ENCODE measurements around the gene UNC13A.

UNC13A gene

DNA sequence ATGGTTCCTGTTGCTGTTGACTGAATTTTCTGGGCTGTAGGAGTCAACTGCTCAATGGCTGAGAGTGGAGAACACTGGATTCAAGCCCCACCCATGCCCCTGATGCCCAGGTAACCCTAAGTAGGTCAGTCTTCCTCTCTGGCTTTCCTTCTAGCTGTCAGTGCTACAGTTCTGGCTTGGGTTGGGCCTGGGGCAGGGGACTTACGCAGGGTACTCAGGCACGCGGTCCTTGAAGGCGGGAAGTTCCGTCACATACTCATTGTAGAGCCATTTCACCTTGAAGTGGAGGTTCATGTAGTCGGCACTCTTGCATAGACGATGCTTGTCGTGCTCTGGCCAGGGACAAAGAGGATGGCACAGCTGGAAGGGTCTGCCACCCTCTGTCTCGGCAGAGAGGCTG is 55.6 kb downstream of the UNC13A start:
- DNase-seq (ENCODE audit: insufficient read length, low spot score) (no peak), FAIRE-seq (no peak)

DNA sequence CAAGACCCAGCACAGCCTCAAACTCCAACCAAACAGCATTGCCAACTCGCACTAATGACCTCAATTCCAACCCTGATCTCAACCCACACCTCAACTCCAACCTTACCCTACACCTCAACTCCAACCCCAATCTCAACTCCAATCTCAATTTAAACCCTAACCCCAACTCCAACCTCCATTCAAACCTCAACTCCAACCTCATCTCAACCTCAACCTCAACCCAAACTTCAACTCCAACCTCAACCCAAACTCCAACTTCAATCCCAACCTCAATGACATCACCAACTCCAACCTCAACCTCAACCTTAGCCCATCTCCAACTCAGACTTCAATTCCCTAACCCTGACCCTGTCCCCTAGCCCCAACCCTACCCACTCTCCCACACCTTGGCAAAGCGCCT is 58.4 kb downstream of the UNC13A start:
- FAIRE-seq (no peak), DNase-seq (ENCODE audit: insufficient read length, low spot score) (no peak)

DNA sequence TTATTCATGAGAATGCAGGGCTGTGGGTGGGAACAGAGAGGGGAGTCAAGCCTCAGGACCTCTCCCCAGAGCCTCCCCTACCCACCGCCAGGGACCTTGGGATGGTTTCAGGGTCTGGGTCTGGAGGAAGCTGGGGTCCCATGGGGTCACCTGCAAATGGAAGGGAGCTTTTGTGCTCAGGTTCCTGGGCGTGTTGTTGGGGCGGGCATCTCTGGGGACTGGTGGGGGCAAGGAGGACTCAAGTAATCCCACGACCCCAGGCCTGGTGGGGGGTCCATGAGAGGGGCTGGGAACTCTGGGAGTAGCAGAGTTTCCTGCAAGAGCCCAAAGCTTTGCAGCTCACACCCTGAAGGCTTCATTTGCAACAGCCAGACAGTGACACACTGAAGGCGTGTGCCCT is 60.2 kb downstream of the UNC13A start:
- DNase-seq (ENCODE audit: insufficient read length, low spot score) (no peak), FAIRE-seq (no peak)

DNA sequence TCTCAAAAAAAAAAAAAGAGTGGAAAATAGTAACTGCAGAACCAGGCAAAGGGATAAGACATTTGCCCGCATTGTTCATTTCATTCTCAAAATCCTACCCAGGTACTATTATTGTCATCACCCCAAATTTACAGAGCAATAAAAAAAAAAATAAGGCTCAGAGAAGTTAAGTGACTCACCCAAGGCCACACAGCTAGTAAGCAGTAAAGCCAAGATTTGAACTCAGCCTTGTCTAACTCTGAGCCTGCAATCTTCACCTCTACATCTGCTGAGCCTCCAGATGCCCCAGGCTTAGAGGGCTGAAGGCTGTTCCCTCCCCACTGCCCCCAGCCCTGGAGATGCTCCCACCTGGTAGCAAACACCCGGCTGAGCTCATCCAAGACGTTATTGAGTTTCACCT is 61.0 kb downstream of the UNC13A start:
- DNase-seq (ENCODE audit: insufficient read length, low spot score): no peak

DNA sequence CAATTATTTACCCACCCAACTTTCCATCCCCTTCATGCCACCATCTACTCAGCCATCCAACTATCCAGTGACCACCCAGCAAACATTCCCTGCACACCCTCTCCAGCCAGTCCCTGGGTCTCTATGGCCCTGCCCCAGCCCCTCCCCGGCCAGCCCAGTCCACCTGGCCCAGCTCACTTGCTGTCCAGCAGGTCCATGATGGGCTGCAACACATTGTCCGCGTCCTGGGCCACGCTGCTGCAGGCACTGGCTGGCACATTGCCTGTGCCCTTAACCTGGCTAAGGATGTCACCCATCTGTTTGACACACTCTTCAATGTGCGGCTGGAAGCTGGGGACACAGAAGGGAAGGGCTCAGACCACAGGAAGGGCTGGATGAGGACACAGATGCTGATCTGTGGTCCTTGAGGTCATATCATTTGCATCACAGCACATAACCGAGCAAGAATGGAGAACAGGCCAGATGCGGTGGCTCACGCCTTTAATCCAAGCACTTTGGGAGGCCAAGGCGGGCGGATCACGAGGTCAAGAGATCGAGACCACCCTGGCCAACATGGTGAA is 61.6 kb downstream of the UNC13A start:
- DNase-seq (ENCODE audit: insufficient read length, low spot score) (no peak), FAIRE-seq (no peak)

More for the DNA sequence above, 61.0 kb downstream of the UNC13A start:
- no peak for FAIRE-seq

DNA sequence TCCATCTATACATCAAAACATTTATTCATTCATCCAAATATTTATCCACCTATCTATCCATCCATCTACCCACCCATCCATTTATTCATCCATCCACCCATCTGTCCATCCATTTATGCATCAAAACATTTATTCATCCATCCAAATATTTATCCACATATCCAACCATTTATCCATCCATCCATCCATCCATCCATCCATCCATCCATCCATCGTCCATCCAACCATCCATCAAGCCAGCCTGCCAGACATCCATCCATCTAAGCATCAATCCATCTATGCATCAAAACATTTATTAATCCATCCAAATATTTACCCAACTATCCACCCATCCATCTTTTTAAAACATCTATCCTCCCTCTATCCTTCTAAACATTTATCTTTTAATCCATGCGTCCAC is 62.2 kb downstream of the UNC13A start:
- FAIRE-seq: no peak
- DNase-seq (ENCODE audit: insufficient read length, low spot score): no peak

DNA sequence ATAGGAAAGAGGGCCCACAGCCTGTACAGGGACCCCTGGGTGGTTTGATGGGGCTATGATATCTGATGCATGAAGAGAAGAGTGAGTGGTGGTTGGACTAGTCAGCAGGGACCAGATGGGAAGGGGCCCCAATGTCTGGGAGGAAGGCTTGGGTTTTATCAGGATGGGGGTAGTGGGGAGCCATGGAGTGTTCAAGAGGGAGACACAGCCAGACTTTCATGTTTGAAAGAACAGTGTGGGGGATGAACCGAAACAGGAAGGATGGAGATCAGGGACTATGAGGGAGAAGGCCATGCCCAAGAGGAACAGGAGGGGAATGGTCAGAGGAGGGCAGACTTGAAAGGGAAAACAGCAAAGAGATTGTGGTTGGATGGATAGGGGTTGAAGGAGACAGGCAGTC is 63.1 kb downstream of the UNC13A start:
- FAIRE-seq: no peak
- no peak for DNase-seq (ENCODE audit: insufficient read length, low spot score)

DNA sequence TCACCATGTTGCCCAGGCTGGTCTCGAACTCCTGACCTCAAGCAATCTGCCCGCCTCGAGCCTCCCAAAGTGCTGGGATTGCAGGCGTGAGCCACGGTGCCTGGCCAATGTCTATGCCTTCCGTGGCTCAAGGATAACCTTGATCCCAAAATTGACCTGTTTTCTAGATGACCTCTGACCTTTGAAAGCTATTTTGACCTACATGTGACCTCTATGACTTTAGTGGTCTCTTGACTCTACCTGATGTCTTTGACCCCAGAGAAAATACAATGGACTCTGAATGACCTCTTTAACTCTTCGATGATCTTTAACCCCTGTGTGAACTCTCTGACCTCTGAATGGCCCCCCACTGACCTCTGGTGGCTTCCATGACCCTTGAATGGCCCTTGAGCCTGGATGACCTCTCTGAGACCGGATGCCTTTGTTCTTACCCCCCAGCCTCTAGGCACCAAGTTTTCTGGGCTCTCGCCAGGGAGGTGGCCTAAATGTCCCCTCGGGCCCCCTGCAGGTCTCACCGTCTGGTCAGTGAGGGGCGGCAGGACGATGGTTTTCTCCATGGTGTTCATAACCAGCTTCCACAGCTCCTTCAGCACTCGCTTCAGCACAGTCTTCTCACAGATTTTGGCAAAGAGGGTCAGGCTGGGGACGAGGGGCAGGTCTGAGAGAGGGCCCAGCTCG is 63.7 kb downstream of the UNC13A start:
- DNase-seq (ENCODE audit: insufficient read length, low spot score) (no peak), FAIRE-seq (no peak)

DNA sequence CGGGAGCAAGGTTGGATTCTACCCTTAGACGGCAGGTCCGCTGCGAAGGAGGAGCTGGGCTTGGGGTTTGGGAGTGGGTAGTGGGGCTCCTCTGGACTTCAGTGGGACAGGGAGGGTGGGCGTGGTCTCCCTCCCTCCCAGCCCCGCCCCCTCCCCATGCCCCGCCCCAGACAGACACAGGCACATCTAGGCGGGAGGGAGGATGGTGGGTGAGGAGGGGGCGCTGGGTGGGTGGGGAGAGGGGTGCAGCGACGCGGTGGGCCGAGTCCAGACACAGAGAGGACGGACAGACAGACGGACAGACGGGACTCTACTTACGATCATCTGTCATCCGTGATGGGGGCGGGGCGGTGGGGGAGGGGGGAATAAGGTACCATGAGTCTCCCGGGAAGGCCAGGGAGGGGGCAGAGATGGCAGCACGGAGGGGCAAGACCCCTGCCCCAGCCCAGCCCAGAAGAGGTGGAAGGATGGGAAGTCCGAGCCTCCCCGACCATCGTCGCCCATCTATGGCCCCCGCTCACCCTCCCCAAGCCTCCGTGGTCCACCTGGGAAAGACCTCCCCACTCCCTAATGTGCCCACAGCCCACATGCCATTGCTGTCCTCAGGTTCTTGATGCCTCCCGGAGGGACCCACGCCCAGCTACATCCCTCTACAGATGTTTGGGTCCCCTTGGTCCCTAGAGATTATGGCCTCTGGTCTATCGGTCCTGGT is 64.8 kb downstream of the UNC13A start:
- FAIRE-seq: no peak
- DNase-seq (ENCODE audit: insufficient read length, low spot score): no peak

DNA sequence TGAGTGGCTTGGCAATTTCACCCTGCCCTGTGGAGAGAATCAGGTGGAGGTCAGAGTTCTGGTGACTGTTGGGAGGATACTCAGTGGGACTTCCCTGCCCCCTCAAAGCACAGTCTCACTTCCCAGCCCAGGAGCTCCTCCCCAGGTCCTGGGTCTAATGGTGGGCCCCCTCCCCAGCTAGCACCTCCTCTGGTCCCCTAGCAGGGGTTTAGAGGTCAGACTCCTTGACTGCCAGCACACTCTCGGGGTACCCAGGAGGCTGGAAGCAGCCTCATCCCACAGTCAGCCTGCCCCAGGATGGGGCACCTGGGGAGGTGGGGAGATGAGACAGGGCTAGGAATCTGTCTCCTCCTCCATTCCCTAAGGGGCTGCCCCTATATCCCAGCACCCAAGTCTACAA is 67.5 kb downstream of the UNC13A start:
- FAIRE-seq (no peak), DNase-seq (ENCODE audit: insufficient read length, low spot score) (no peak)

DNA sequence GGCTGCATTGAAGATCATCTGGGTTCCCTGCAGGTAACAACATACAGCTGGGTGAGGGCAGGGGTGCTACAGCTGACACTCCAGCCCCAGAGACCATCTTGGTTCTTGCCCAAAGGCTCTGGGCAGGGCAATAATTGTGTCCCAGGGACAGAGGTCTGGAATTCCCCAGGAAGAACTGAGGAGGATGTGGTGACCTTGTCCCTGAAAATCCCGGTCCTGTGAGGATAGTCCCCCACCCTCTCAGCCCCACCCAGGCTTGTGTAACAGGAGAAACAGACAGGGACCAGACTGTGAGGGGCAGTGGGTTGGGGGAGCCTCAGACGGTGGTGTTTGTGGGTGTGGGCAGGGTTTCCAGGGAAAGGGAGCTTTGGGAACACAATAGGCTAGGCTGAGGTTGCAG is 69.2 kb downstream of the UNC13A start:
- FAIRE-seq (no peak), DNase-seq (ENCODE audit: insufficient read length, low spot score) (no peak)

DNA sequence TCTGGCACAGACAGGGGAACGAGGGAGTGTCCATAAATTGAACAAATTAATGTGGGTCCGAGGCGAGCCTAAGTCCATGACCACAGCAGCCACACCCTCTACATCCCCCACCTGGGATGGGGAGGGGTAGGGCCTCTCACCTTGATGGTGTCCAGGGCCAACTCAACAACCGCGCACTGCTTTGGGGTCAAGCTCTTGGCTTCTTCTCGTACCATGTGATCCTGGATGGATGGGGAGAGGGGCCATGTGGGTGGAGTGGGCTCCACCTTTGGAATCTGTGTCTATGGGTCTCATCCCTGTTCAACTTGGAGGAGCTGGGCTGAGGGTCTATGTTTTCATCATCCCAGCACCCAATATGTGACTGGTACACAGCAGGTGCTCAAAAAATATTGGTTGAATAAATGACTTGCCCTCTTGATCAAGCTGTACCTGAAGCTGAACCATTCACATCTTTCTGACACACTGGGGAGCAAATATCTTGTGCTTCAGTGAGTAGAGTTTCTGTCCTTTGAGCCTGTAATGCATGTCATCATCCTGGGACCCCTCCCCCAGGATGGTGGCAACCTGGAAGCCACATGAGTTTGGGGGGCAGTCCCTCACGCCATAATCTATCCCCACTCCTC is 69.8 kb downstream of the UNC13A start:
- no peak for FAIRE-seq
- no peak for DNase-seq (ENCODE audit: insufficient read length, low spot score)

DNA sequence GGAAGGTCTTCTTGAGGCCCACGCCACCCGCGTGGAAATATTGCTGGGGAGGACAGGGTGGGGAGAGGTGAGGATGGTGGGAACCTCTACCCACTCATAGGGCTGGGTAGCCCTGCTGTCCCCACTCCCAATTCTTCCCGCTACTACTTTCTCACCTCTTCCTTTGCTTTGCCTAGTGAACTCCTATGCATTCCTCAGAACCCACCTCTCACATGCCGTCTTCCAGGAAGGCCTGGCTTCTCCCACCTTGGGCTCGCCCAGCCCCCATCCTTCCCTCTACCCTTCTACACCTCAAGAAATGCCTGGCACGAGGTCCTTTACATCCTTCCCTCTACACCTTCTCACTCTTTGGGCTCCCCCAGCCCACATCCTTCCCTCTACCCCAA is 70.4 kb downstream of the UNC13A start:
- FAIRE-seq (no peak), DNase-seq (ENCODE audit: insufficient read length, low spot score) (no peak)

DNA sequence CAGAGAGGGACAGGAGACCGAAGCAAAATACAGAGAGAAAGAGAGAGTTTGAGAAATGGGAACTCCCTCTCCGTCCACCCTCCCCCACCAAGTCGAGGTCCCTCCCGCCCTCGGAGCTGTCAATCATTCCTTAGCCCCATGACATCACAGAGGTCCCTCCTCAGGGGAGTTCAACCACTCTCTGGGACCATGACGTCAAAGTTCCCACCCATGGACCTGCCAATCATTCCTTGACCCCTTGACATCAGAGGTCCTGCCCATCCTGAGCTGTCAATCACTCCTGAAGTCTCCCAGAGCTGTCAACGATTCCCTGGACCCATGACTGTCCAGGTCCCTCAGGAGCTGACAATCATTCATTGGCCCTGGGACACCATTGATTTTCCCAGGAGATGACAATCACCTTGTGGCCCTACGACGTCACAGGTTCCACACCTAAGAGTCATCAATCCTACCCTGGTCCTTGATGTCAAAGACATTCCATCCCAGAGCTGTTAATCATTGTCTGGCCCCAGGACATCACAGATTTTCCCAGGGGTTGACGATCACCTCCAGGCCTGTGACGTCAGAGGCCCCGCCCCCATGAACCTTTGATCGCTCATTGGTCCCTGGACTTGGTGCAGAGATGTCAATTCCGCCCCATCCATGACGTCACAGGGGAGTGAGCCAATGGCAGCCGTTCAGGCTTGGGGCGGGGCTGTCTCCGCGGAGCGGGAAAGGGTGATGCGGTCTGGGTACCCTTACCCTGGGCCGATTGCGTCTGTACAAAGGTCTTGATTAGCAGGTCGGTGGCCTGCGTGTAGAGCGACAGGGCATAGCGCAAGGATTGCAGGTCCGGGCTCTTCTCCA is 71.0 kb downstream of the UNC13A start:
- no peak for DNase-seq (ENCODE audit: insufficient read length, low spot score)
- no peak for FAIRE-seq

DNA sequence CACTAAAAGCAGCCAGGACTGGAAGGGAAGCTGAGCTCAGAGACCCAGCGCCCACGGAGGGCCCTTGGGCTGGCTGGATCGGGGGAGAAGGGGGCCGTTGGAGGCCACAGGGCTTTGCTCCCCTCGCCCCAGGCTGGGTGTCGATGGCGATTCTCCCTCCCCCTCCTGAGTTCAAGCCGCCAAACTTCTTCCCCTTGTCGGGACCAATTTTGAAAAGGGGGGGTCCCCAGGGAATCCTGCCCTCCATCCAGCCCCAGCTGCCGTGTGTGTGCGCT is 71.5 kb downstream of the UNC13A start:
- no peak for DNase-seq (ENCODE audit: insufficient read length, low spot score)
- FAIRE-seq: no peak

DNA sequence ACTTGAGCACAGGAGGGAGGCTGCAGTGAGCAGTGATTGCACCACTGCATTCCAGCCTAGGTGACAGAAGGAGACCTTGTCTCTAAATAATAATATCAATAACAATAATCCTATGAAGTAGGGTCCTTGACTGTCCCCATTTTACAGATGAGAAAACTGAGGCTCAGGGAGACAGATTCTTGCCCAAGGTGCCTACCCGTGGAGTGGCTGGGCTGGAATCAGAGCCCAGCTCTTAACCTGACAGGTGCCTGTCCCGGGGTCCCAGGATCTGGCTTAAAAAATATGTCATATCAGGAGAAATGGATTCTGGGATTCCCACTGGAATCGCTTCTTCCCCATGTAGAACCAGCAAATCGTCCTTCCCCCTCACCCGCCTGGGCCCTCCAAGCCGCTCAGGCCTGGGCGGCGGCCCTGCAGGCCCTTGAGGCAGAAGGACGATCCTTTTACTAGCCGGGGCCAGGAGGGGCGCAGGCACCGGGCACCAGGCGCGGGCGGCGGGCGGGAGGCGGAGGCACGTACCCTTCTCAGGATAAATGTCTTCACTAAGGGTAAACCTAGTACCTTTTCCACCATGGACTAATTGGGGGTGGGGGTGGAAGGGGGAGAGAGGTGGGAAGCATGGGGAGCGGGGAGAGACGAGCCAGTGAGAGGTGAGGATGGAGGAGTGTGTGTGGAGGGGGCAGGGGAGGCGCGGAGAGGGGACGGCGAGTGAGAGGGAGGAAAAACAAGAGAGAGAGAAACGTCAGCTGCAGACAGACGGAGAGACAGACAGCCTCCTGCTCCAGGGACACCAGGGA is 72.1 kb downstream of the UNC13A start:
- FAIRE-seq: no peak
- DNase-seq (ENCODE audit: insufficient read length, low spot score): no peak

DNA sequence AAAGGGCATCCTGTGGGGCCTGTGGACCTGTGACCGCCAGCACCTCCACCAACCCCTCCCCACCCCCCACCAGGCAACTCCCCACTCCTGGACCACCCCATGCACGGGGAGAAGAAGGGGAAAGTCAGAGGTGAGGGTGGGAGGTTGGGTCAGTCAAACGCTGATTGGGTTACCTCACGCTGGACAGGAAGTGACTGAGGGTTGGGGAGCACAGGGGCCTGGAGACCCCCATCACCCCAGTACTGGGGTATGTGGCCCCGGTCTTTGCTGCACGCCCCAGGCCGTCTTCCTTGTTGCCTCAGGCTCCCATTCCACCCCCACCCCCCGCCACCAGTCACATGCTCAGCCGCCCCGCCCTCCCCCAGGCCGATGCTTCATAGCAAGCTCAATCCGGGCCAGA is 73.7 kb downstream of the UNC13A start:
- FAIRE-seq (no peak), DNase-seq (ENCODE audit: insufficient read length, low spot score) (no peak)

DNA sequence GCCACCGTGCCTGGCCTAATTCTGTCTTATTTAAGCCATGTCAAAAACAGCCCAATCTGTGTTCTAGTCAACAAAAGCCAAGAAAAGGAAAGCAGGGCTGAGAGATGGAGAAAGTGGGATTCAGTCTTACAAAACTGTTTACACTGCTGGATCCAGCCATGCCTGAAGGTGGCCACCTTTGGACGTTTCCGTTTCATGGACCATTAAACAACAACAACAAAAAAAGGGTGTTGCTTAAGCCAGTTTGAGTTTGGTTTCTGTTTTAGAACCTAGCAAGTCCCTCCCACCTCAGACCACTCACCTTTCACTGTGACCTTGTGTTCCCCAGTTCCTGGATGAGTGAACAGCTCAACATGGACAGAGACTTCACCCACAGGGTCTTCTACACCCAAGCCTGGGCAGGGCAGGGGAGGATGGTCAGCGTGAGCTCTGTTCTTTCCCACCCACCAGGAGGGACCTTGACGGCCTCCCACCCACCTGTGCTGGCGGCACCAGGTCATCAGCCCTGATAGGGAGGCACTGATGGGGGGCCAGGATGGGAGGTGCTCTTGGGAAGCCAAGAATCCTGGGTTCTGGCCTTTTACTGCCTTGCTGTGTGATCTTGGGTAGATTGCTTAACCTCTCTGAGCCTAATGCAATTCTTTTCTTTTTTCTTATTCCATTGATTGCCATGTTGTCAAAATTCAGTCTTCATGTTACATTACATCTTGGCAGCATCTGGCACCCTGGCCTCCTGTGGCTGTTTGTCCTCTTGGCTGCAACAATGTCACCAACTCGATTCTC is 76.5 kb downstream of the UNC13A start:
- DNase-seq (ENCODE audit: insufficient read length, low spot score) (peak; percentile 44), FAIRE-seq (no peak)

DNA sequence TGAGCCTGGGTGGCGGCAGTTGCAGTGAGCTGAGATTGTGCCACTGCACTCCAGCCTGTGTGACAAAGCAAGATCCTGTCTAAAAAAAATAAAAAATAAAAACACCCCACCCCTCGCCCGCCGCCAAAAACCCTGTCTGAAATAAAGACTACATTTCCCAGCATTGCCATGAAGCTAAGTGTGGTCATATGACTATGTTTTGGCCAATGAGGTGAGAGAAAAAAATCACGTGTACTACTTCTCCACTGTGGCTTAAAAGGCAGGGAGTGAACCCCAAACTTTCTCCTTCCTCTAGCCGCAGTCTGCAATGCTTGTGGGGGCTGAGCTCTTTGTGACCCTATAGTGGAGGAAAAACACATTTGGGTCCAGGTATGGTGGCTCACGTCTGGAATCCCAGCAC is 77.8 kb downstream of the UNC13A start:
- FAIRE-seq (no peak), DNase-seq (ENCODE audit: insufficient read length, low spot score) (peak; percentile 43)

DNA sequence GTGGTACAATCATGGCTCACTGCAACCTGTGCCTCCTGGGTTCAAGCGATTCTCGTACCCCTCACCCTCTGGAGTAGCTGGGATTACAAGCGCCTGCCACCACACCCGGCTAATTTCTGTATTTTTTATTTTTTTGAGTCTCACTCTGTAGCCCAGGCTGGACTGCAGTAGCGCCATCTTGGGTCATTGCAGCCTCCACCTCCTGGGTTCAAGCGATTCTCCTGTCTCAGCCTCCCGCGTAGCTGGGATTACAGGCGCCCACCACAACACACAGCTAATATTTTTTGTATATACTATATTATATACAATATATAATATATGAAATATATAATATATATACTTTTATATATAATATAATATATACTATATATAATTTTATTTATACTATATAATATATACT is 80.2 kb downstream of the UNC13A start:
- no peak for FAIRE-seq
- no peak for DNase-seq (ENCODE audit: insufficient read length, low spot score)

Measured in GM19239 (cell line).